ENCODE measurements around the gene TEAD3.

DNA sequence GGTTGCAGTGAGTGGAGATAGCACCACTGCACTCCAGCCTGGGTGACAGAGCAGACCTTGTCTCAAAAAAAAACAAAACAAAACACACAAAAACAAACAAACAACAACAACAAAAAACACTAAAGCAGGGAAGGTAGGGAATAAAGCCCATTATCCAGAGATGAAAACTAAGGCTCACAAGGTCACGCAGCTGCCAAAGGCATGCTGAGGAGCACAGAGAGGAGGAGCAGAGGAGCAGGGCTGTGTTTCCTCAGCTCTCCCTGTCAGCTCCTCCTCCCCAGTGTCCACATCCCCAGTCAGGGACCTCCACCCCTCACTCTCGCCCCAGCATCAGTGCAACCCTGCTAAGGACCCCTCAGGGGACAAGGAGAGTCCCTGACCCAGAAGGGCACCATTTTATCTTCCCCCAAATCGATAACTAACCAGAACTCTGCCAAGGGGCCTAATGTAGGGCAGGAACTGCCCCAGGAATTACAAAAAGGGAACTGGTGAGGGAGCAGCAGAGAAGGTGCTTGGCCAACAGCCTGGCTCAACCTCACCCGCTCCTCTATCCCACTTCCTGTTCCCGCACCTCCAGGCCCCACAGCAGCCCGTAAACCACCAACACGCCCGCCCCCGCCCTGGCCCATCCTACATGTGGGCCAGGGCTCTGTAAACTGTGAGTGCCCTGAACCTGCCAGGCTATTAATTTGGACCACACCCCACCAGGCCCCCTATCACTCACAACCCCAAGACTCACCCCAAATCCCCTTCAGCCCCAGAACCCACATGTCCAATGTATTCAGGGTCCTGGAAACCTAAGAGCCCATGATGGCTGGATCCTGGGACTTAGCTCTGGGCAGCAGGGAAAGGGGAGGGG, 9.0 kb downstream of the TEAD3 start:
- TF ChIP-seq, protein P1, sequence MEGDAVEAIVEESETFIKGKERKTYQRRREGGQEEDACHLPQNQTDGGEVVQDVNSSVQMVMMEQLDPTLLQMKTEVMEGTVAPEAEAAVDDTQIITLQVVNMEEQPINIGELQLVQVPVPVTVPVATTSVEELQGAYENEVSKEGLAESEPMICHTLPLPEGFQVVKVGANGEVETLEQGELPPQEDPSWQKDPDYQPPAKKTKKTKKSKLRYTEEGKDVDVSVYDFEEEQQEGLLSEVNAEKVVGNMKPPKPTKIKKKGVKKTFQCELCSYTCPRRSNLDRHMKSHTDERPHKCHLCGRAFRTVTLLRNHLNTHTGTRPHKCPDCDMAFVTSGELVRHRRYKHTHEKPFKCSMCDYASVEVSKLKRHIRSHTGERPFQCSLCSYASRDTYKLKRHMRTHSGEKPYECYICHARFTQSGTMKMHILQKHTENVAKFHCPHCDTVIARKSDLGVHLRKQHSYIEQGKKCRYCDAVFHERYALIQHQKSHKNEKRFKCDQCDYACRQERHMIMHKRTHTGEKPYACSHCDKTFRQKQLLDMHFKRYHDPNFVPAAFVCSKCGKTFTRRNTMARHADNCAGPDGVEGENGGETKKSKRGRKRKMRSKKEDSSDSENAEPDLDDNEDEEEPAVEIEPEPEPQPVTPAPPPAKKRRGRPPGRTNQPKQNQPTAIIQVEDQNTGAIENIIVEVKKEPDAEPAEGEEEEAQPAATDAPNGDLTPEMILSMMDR (conservative IDR thresholded peaks at IDR 0.05; ENCODE audit: low read length) = no peak
- no peak for TF ChIP-seq EZH2phosphoT487 (IDR thresholded peaks at IDR 0.05; ENCODE audit: borderline replicate concordance, low read depth, low read length)
